Psoas muscle (tissue), 8 donors: ENCODE measurements around the gene ARHGEF12. TPM values are rescaled to one million over a fixed set of nuclear protein-coding genes. Genes with fewer than 3 reads are reported as not detected.

ENCODE experiments used
- ATAC-seq, 4 donors: fragments of 200-7000 bp; cut with Tn5 transposase; one replicate each; pipeline ENCODE4 v1.9.1; 2020; ENCODE audit warnings: moderate library complexity in 3 of 4, mild to moderate bottlenecking in 2 of 4
- DNase-seq, 2 donors: peaks; one replicate each; pipeline ENCODE4 v3.0.0-alpha.2; 2020
- H3K27ac ChIP-seq: fragments of 200-600 bp; one replicate; pipeline ENCODE4 v1.8.0; 2022
- H3K27me3 ChIP-seq, 3 donors: fragments of 200-600 bp in 1 of 3; one replicate each; pipeline versions ENCODE4 v1.6.1 to v1.8.0; 2013 to 2022; ENCODE audit warnings: low read length in 2 of 3, mild to moderate bottlenecking in 2 of 3, moderate library complexity in 1 of 3; ENCODE audit not compliant: insufficient read depth in 3 of 3
- H3K36me3 ChIP-seq, 2 donors: fragments of 200-600 bp in 1 of 2; one replicate each; pipeline versions ENCODE4 v1.6.1 to v1.8.0; 2013 to 2022; ENCODE audit warnings: low read depth in 1 of 2, mild to moderate bottlenecking in 1 of 2, moderate library complexity in 1 of 2; ENCODE audit not compliant: insufficient read depth in 1 of 2
- H3K4me1 ChIP-seq: fragments of 200-600 bp; one replicate; pipeline ENCODE4 v1.8.0; 2022
- H3K4me3 ChIP-seq: fragments of 200-600 bp; one replicate; pipeline ENCODE4 v1.8.0; 2022; ENCODE audit warnings: mild to moderate bottlenecking
- H3K9me3 ChIP-seq: fragments of 200-600 bp; one replicate; pipeline ENCODE4 v1.8.0; 2022
- WGBS, 3 donors: extraction: QIAGEN DNeasy Blood & Tissue Kit; methylation state at CpG; one replicate each; pipeline versions ENCODE4 v1.1.6 to v1.1.7; 2013; 5-methylcytosine and 5-hydroxymethylcytosine counted together
- intact Hi-C, 2 donors: fragments of 100-400 bp; cut with DNase I; formaldehyde crosslinking; loops; one replicate each; pipeline versions ENCODE4 v1.11.0 to v1.14.2; 2022
- polyA plus RNA-seq, 3 donors: library from polyadenylated mRNA; stranded (reverse); fragments of 200-250 nt; gene quantifications; one replicate each; pipeline ENCODE4 v1.2.3, GENCODE V29; 2013
- total RNA-seq, 4 donors: library from RNA; stranded (reverse); fragmentation: NEBNext Ultra II Directional in 2 of 4; extraction: Animal tissue kit (Norgen Biotek cat#: 25700) in 2 of 4; gene quantifications; one replicate each; pipeline versions ENCODE4 v1.2.1 to v1.2.4, GENCODE V29; 2021 to 2023
- TF ChIP-seq, protein P1 (sequence below): fragments of 200-600 bp; IDR thresholded peaks from one replicate; pipeline ENCODE4 v1.8.0; 2022; ENCODE audit warnings: antibody characterized with exemption
- donor health status: healthy with polysubstance abuse.
- donor health status: DM: no; HTN: no; CAD: no; lungs with moderate emphysema.
- donor health status: Bipolar disorder and iron deficiency.
- donor health status: healthy.
- donor health status: DM: yes; HTN: yes; CAD: no.
- donor health status: DM: no; HTN: no; CAD: no.
- donor health status: DM: no; HTN: no; CAD: no.
- donor health status: DM: yes; HTN: yes; CAD: no.

Gene ARHGEF12
- total and polyA plus RNA-seq, 7 donors, result 14.8 to 102 (median 45.6) TPM

DNA sequence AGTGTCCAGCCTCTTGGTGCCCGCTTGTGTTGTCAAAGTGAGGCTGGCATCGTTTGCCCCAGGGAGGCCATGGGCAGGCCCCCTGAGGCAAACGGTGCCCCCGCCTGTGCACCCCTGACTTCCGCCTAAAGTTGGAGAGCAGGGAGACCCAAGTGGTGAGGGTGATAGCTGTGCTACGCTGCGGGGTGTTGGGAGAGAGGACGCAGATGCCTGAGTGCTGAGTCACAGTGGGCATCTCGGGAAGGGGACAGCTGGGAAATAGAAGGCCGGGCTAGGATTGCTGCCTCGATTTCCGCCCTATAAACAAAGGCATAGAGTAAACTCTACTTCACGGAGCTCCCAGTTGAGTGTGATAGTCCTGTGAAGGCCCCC lies 181.2 kb downstream of the ARHGEF12 start:
- WGBS, 3 donors, result 33 to 55% (median 46%) methylated on average over 13 of the region's 13 CpGs
- ATAC-seq (no peak), DNase-seq (no peak)
- Histone ChIP-seq H3K27me3 (peaks cover 0 to 47% (median 9%) of the 10 kb centered on the region in 3 donors), H3K36me3 (no peaks in the 10 kb centered on the region), H3K4me3 (no peak overlapping the region), H3K9me3 (no peaks in the 10 kb centered on the region), H3K4me1 (no peaks in the 10 kb centered on the region), H3K27ac (no peak overlapping the region)
- intact Hi-C loops, result loop anchor here in 1 of 2 donors (10.0 kb wide), 1 partner anchor 1077 kb away; no protein-coding TSS in a partner anchor
- TF ChIP-seq, protein P1, sequence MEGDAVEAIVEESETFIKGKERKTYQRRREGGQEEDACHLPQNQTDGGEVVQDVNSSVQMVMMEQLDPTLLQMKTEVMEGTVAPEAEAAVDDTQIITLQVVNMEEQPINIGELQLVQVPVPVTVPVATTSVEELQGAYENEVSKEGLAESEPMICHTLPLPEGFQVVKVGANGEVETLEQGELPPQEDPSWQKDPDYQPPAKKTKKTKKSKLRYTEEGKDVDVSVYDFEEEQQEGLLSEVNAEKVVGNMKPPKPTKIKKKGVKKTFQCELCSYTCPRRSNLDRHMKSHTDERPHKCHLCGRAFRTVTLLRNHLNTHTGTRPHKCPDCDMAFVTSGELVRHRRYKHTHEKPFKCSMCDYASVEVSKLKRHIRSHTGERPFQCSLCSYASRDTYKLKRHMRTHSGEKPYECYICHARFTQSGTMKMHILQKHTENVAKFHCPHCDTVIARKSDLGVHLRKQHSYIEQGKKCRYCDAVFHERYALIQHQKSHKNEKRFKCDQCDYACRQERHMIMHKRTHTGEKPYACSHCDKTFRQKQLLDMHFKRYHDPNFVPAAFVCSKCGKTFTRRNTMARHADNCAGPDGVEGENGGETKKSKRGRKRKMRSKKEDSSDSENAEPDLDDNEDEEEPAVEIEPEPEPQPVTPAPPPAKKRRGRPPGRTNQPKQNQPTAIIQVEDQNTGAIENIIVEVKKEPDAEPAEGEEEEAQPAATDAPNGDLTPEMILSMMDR, result no peak

- intact Hi-C loops, result loop anchor here in 1 of 2 donors (10.0 kb wide), 1 partner anchor 1077 kb away; no protein-coding TSS in a partner anchor
- H3K4me1 ChIP-seq, result no peaks in the 10 kb centered on the region
- DNase-seq (no peak), ATAC-seq (no peak)
- H3K27me3 ChIP-seq, result peaks cover 0 to 48% (median 9%) of the 10 kb centered on the region in 3 donors
- TF ChIP-seq, protein P1, result no peak
- no peaks in the 10 kb centered on the region for H3K9me3 ChIP-seq
- no peaks in the 10 kb centered on the region for H3K36me3 ChIP-seq
- H3K4me3 ChIP-seq, result no peak overlapping the region
- WGBS, 3 donors, result 65 to 80% (median 75%) methylated on average over 7 of the region's 7 CpGs
- H3K27ac ChIP-seq, result no peak overlapping the region
Observed at GRCh38 chr11:120517801-120518291, 181.6 kb downstream of the ARHGEF12 start.

DNA sequence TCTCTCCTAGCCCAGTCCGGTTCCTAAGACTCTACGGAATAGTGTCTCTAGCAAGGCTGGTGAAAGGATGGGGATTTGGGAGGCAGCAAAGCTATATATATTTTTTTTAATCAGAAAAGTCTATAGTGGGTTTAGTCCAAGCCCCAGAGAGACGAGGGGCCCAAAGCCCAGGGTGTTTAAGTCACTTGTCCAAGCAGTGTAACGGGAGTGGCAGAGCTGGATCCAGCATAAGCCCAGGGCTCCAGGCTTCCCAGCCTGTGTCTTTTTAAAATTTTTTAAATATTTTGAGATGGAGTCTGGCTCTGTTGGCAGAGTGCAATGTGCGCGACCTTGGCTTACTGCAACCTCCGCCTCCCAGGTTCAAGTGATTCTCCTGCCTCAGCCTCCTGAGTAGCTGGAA lies 182.1 kb downstream of the ARHGEF12 start:
- intact Hi-C loops, result loop anchor here in 1 of 2 donors (10.0 kb wide), 1 partner anchor 1076 kb away; no protein-coding TSS in a partner anchor
- Histone ChIP-seq H3K4me1 (no peaks in the 10 kb centered on the region), H3K4me3 (no peak overlapping the region), H3K27me3 (peaks cover 0 to 44% (median 9%) of the 10 kb centered on the region in 3 donors), H3K36me3 (no peaks in the 10 kb centered on the region), H3K9me3 (no peaks in the 10 kb centered on the region), H3K27ac (no peak overlapping the region)
- DNase-seq, result no peak
- no peak for ATAC-seq
- TF ChIP-seq, protein P1, result no peak
- 94 to 95% (median 95%) methylated on average over 7 of the region's 7 CpGs for WGBS, 3 donors

DNA sequence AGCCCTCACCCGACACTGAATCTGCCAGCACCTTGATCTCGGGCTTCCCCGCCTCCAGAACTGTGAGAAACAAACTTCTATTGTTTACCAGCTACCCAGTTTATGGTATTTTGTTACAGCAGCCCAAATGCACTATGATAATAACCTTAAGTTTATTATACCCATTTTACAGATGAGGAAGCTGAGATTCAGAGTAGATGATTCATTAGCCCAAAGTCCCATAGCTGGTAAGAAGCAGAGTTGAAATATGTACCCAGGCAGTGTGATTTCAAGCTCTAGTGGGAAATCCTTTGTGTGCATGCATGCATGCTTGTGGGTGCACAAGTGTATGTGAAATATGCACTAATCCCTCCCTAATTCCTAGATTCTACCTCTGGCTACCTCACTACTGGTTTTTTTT lies 183.3 kb downstream of the ARHGEF12 start:
- peaks cover 0 to 47% (median 7%) of the 10 kb centered on the region in 3 donors for H3K27me3 ChIP-seq
- TF ChIP-seq, protein P1, result no peak
- no peaks in the 10 kb centered on the region for H3K36me3 ChIP-seq
- DNase-seq, result no peak
- no peak for ATAC-seq
- intact Hi-C loops, result loop anchor here in 1 of 2 donors (10.0 kb wide), 1 partner anchor 1075 kb away; no protein-coding TSS in a partner anchor
- no peak overlapping the region for H3K4me3 ChIP-seq
- no peaks in the 10 kb centered on the region for H3K4me1 ChIP-seq
- H3K27ac ChIP-seq, result no peak overlapping the region
- WGBS, 3 donors, result 96 to 100% (median 97%) methylated on average over 3 of the region's 3 CpGs
- H3K9me3 ChIP-seq, result no peaks in the 10 kb centered on the region
